ENCODE results near the gene MAPK8. TPM values are rescaled to one million over a fixed set of nuclear protein-coding genes. Genes with fewer than 3 reads are reported as not detected.

The MAPK8 gene
- total and polyA plus RNA-seq, 3 donors from 2014 or later: 91.8 to 114 (median 98.8) TPM

DNA sequence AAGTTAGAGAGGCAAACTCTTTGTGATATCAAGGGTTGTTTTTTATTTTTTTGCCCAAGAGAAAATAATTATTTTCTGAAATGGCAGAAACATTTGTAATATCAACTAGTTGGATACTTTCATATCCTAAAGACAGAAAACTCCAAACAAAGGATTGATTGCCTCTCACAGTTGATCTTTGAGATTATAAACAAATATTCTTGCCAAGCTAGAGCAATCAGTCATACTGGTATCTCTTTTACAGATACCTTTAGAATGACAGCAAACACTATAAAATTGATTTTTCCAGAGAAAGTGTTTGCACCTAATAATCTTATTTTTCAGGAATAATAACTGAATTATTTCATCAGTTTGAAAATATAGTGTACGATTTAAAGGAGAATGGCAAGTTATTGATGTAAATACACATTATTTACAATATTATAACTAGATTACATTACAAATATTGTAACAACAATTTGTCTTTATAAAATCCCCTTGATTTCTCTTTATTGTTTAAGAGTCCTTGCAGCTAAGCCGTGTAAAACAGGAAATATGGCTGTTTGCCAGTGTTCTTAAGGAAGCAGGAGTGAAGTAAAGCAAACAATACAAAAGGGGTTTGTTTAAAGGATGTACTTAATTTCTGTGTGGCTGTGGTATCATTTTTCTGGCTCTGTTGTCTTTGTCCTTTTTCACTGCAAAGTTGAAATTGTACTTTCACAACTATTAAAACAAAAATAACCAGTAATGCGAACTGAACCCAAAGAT lies 58.4 kb downstream of the MAPK8 start:
- Histone ChIP-seq H3K4me1 (peaks cover 8% of the 10 kb centered on the region), H3K9me3 (no peaks in the 10 kb centered on the region), H3K36me3 (ENCODE audit: low read depth, missing control alignments) (no peaks in the 10 kb centered on the region), H3K27ac (no peak overlapping the region), H3K27me3 (no peaks in the 10 kb centered on the region), H3K4me3 (no peak overlapping the region)
- DNase-seq: no peak
- intact Hi-C loops (cut with DNase I; ENCODE audit: low total_unique reads): no loop called here
- 50 to 61% methylated on average over 3 of the region's 3 CpGs for WGBS, 2 donors
- TF ChIP-seq POLR2A (IDR thresholded peaks at IDR 0.05): no peak
- TF ChIP-seq, protein P1, sequence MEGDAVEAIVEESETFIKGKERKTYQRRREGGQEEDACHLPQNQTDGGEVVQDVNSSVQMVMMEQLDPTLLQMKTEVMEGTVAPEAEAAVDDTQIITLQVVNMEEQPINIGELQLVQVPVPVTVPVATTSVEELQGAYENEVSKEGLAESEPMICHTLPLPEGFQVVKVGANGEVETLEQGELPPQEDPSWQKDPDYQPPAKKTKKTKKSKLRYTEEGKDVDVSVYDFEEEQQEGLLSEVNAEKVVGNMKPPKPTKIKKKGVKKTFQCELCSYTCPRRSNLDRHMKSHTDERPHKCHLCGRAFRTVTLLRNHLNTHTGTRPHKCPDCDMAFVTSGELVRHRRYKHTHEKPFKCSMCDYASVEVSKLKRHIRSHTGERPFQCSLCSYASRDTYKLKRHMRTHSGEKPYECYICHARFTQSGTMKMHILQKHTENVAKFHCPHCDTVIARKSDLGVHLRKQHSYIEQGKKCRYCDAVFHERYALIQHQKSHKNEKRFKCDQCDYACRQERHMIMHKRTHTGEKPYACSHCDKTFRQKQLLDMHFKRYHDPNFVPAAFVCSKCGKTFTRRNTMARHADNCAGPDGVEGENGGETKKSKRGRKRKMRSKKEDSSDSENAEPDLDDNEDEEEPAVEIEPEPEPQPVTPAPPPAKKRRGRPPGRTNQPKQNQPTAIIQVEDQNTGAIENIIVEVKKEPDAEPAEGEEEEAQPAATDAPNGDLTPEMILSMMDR (IDR thresholded peaks at IDR 0.05): no peak

DNA sequence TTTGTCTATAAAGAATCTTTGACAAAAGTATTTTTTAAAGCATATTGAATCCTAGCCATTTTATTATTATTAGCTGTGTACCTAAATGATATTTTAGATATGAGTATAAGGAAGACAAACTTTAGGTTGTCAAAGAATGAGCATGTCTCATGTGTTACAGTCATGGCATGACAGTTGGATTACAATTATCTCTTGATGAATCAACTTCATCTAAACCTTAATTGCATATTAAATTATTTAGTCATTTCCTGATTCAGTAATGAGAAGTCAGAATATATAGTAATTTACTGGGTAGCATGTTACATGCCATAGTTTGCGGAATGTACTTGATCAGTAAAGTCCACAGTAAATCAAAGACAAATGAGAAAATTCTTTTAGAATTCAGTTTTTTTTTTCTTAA lies 59.2 kb downstream of the MAPK8 start:
- intact Hi-C loops (cut with DNase I; ENCODE audit: low total_unique reads): no loop called here
- H3K27me3 ChIP-seq: no peaks in the 10 kb centered on the region
- TF ChIP-seq, protein P1 (IDR thresholded peaks at IDR 0.05): no peak
- TF ChIP-seq POLR2A (IDR thresholded peaks at IDR 0.05): no peak
- no peaks in the 10 kb centered on the region for H3K9me3 ChIP-seq
- WGBS, 2 donors: 90 to 95% methylated on average over 1 of the region's 1 CpG
- peaks cover 8% of the 10 kb centered on the region for H3K4me1 ChIP-seq
- no peak overlapping the region for H3K27ac ChIP-seq
- DNase-seq: no peak
- no peaks in the 10 kb centered on the region for H3K36me3 ChIP-seq (ENCODE audit: low read depth, missing control alignments)
- H3K4me3 ChIP-seq: no peak overlapping the region

DNA sequence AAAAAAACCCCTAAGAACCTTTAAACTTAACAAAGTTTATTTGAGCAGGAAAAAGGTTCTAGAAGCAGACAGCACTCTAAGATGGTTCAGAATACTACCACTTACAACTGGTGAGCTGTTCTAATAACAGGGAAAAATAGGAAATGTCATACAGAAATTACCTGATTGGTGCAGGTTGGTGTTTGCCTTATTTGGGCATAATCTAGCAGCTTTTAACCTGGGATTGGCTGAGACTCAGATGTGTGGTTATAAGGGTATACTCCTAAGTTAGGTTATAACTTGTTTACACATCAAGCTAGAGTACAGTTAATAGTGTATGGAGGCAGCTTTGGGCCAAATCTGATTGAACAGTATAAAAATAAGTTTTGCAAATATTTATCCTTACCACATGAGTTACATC lies 59.8 kb downstream of the MAPK8 start:
- Histone ChIP-seq H3K36me3 (ENCODE audit: low read depth, missing control alignments) (no peaks in the 10 kb centered on the region), H3K4me3 (no peak overlapping the region), H3K27ac (no peak overlapping the region), H3K9me3 (no peaks in the 10 kb centered on the region), H3K4me1 (peaks cover 8% of the 10 kb centered on the region), H3K27me3 (no peaks in the 10 kb centered on the region)
- TF ChIP-seq, protein P1 (IDR thresholded peaks at IDR 0.05): no peak
- TF ChIP-seq POLR2A (IDR thresholded peaks at IDR 0.05): no peak
- intact Hi-C loops (cut with DNase I; ENCODE audit: low total_unique reads): no loop called here
- no peak for DNase-seq

DNA sequence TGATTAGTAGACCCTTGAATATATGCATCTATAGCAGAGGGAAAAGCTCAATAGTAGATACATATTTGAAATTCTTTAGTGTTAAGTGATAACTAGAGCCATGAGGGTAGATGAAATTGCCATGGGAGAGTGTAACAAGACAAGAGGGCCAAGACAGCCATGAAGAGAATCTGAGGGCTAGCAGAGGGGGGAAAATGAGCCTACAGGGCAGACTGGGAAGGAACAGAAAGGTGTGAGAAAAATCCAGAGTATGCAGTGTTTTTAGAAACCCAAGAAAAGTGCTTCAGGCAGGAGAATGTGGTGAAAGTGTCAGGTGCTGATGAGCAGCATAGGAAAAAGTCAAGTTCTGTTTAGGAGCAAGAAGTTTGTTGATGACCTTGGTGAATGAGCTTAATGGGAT lies 63.0 kb downstream of the MAPK8 start:
- H3K27me3 ChIP-seq: no peaks in the 10 kb centered on the region
- no peak for TF ChIP-seq POLR2A (IDR thresholded peaks at IDR 0.05)
- TF ChIP-seq, protein P1 (IDR thresholded peaks at IDR 0.05): no peak
- no peak for DNase-seq
- peaks cover 8% of the 10 kb centered on the region for H3K4me1 ChIP-seq
- H3K27ac ChIP-seq: no peak overlapping the region
- no peaks in the 10 kb centered on the region for H3K9me3 ChIP-seq
- intact Hi-C loops (cut with DNase I; ENCODE audit: low total_unique reads): no loop called here
- no peak overlapping the region for H3K4me3 ChIP-seq
- no peaks in the 10 kb centered on the region for H3K36me3 ChIP-seq (ENCODE audit: low read depth, missing control alignments)
